ENCODE measurements around the gene COPZ2. TPM values are rescaled to one million over a fixed set of nuclear protein-coding genes. Genes with fewer than 3 reads are reported as not detected.
"Not testable (repeated sequence)": the region's sequence is repeated elsewhere in the genome, so short reads cannot be mapped to it uniquely, and the experiment has no call there.

Gene COPZ2
- total RNA-seq, 2 donors from 2014 or later: 18.1 to 18.5 TPM

DNA sequence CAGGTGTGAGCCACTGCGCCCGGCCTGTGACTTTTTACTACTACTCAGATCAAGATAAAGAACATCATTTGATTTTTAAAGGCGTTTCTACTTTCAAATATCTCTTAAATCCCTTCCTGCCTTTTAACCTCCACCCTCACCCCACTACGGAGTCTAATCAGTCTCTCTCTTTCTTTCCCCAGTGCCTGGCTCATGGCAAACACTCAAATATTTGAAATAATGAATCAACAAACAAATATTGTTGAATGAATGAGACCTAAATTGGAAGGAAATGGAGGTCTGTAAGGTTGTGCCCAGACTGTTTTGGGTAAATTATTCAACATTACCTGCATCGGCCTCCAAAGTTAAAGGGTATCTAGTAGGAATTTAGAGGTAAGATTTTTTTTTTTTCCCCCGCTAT, 14.7 kb downstream of the COPZ2 start:
- peak overlapping the region in 1 of 2 donors; percentile 70 for H3K27ac ChIP-seq
- no peak overlapping the region for H3K4me3 ChIP-seq
- H3K4me1 ChIP-seq (replicated peaks): peaks cover 30% of the 10 kb centered on the region
- no peak for TF ChIP-seq POLR2A (IDR thresholded peaks at IDR 0.05)
- TF ChIP-seq CTCF (IDR thresholded peaks at IDR 0.05): no peak
- TF ChIP-seq POLR2AphosphoS5 (IDR thresholded peaks at IDR 0.05): no peak
- no peaks in the 10 kb centered on the region for H3K36me3 ChIP-seq
- intact Hi-C loops (cut with DNase I): loop anchor here (5.0 kb wide), 1 partner anchor 594 kb away; the partner anchor contains the start of gene HOXB8
- DNase-seq (ENCODE audit: low spot score): no peak
- no peaks in the 10 kb centered on the region for H3K9me3 ChIP-seq
- 42% methylated on average over 6 of the region's 6 CpGs for WGBS
- H3K27me3 ChIP-seq (replicated peaks; ENCODE audit: insufficient read depth): no peaks in the 10 kb centered on the region

GRCh38 chr17:48021934-48022333, 15.7 kb downstream of the COPZ2 start:
- TF ChIP-seq POLR2AphosphoS5 (IDR thresholded peaks at IDR 0.05): no peak
- TF ChIP-seq CTCF (IDR thresholded peaks at IDR 0.05): no peak
- TF ChIP-seq POLR2A (IDR thresholded peaks at IDR 0.05): no peak
- Histone ChIP-seq H3K36me3 (no peaks in the 10 kb centered on the region), H3K9me3 (no peaks in the 10 kb centered on the region), H3K4me1 (replicated peaks) (peaks cover 29% of the 10 kb centered on the region), H3K27me3 (replicated peaks; ENCODE audit: insufficient read depth) (no peaks in the 10 kb centered on the region), H3K4me3 (no peak overlapping the region), H3K27ac (no peak overlapping the region)
- DNase-seq (ENCODE audit: low spot score): no peak
- intact Hi-C loops (cut with DNase I): loop anchor here (5.0 kb wide), 1 partner anchor 595 kb away; the partner anchor contains the start of gene HOXB8
- WGBS: 79% methylated on average over 5 of the region's 5 CpGs

GRCh38 chr17:48017817-48018158, 19.8 kb downstream of the COPZ2 start:
- DNase-seq (ENCODE audit: low spot score); H3K36me3 ChIP-seq; H3K4me1 ChIP-seq (replicated peaks); H3K27ac ChIP-seq; H3K4me3 ChIP-seq; H3K27me3 ChIP-seq (replicated peaks; ENCODE audit: insufficient read depth); H3K9me3 ChIP-seq: not testable (repeated sequence)
- WGBS: 82% methylated on average over 4 of the region's 4 CpGs
- intact Hi-C loops (cut with DNase I): loop anchor here (5.0 kb wide), 1 partner anchor 40 kb away; no protein-coding TSS in a partner anchor

GRCh38 chr17:48016112-48016511, 21.5 kb downstream of the COPZ2 start:
- intact Hi-C loops (cut with DNase I): loop anchor here (5.0 kb wide), 1 partner anchor 39 kb away; no protein-coding TSS in a partner anchor

DNA sequence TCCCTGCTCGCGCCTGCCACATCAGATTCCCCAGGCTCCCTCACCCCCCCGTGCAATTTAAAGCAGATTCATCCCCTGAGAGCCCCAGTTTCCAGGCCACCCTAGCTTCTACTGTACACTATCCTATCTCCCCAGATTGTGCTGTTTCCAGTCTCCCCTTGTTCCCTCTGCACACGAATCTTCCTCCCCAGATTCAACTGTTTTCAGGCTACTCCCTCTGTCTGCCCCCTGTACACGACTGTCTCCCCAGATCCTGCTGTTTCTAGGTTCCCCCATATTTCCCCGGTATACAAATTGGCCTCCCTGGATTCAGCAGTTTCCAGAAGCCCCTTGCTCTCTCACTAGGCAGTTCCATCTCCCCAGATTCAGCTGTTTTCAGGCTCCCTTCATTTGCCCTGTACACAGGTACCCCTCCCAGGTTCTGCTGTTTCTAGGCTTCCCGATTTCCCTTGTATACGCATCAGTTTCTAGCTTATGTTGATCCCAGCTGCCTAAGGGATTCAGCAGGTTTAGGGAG, 22.9 kb downstream of the COPZ2 start:
- Histone ChIP-seq H3K27ac (no peak overlapping the region), H3K9me3 (no peaks in the 10 kb centered on the region), H3K36me3 (no peaks in the 10 kb centered on the region), H3K4me3 (no peak overlapping the region), H3K27me3 (replicated peaks; ENCODE audit: insufficient read depth) (no peaks in the 10 kb centered on the region), H3K4me1 (replicated peaks) (peaks cover 5% of the 10 kb centered on the region)
- intact Hi-C loops (cut with DNase I): loop anchor here (5.0 kb wide), 1 partner anchor 37 kb away; no protein-coding TSS in a partner anchor
- TF ChIP-seq CTCF (IDR thresholded peaks at IDR 0.05) (no peak), POLR2AphosphoS5 (IDR thresholded peaks at IDR 0.05) (no peak), POLR2A (IDR thresholded peaks at IDR 0.05) (no peak)
- WGBS: 78% methylated on average over 8 of the region's 8 CpGs
- no peak for DNase-seq (ENCODE audit: low spot score)

More at GRCh38 chr17:48016112-48016511, 21.5 kb downstream of the COPZ2 start:
- DNase-seq (ENCODE audit: low spot score): no peak
- no peaks in the 10 kb centered on the region for H3K9me3 ChIP-seq
- H3K4me3 ChIP-seq: no peak overlapping the region
- H3K27ac ChIP-seq: no peak overlapping the region
- no peak for TF ChIP-seq POLR2A (IDR thresholded peaks at IDR 0.05)
- TF ChIP-seq CTCF (IDR thresholded peaks at IDR 0.05): no peak
- no peak for TF ChIP-seq POLR2AphosphoS5 (IDR thresholded peaks at IDR 0.05)
- H3K27me3 ChIP-seq (replicated peaks; ENCODE audit: insufficient read depth): no peaks in the 10 kb centered on the region
- H3K36me3 ChIP-seq: no peaks in the 10 kb centered on the region
- 92% methylated on average over 2 of the region's 2 CpGs for WGBS
- peaks cover 5% of the 10 kb centered on the region for H3K4me1 ChIP-seq (replicated peaks)
